Pancreas (tissue), 10 donors: ENCODE results near the gene SLC35F2. TPM values are rescaled to one million over a fixed set of nuclear protein-coding genes. Genes with fewer than 3 reads are reported as not detected.
A peak's percentile ranks its signal among the peaks of the same experiment; 100 is the strongest.

ENCODE experiments used
- ATAC-seq, 4 donors: fragments of 200-7000 bp; cut with Tn5 transposase; one replicate each; pipeline versions ENCODE4 v1.8.0 to v1.9.1; 2020; ENCODE audit warnings: mild to moderate bottlenecking in 4 of 4, moderate library complexity in 4 of 4
- DNase-seq, 6 donors: peaks; one replicate each; pipeline ENCODE4 v3.0.0-alpha.2; 2020
- FAIRE-seq: peaks from 2 replicates; lab custom pipeline; 2012; peaks lifted over from hg19 to GRCh38; lab: Jason Lieb, UNC
- H3K27ac ChIP-seq, 4 donors: fragments of 200-600 bp; sonication (generic); 1 replicate in 3 of 4; 2 replicates in 1 of 4; pipeline versions ENCODE4 v1.5.0 to v1.8.0; 2020
- H3K27me3 ChIP-seq, 4 donors: fragments of 200-600 bp; one replicate each; pipeline ENCODE4 v1.8.0; 2021
- H3K36me3 ChIP-seq, 3 donors: fragments of 200-600 bp; sonication (generic) in 1 of 3; one replicate each; pipeline versions ENCODE4 v1.5.0 to v1.8.0; 2020 to 2021
- H3K4me1 ChIP-seq, 3 donors: fragments of 200-600 bp; one replicate each; pipeline ENCODE4 v1.8.0; 2021
- H3K4me3 ChIP-seq, 4 donors: fragments of 200-600 bp; sonication (generic) in 2 of 4; one replicate each; pipeline versions ENCODE4 v1.5.0 to v1.8.0; 2020 to 2021
- H3K9me3 ChIP-seq, 4 donors: fragments of 200-600 bp; one replicate each; pipeline ENCODE4 v1.8.0; 2021
- CTCF ChIP-seq, 4 donors: fragments of 200-600 bp; sonication (generic) in 3 of 4; IDR thresholded peaks; one replicate each; pipeline versions ENCODE4 v1.5.0 to v1.8.0; 2021; ENCODE audit warnings: antibody characterized with exemption in 4 of 4
- WGBS, 2 donors: extraction: QIAGEN DNeasy Blood & Tissue Kit; methylation state at CpG; one replicate each; pipeline ENCODE4 v1.1.7; 2013; 5-methylcytosine and 5-hydroxymethylcytosine counted together
- intact Hi-C, 3 donors: fragments of 100-400 bp; cut with DNase I; formaldehyde crosslinking; loops; one replicate each; pipeline versions ENCODE4 v1.11.1 to v1.14.2; 2022
- polyA plus RNA-seq, 2 donors: library from polyadenylated mRNA; stranded (reverse); fragments of 200-250 nt; gene quantifications; one replicate each; pipeline ENCODE4 v1.2.3, GENCODE V29; 2013
- total RNA-seq, 6 donors: library from RNA; stranded (reverse); fragmentation: NEBNext Ultra II Directional in 4 of 6; extraction: Animal tissue kit (Norgen Biotek cat#: 25700) in 4 of 6; gene quantifications; one replicate each; pipeline versions ENCODE4 v1.2.1 to v1.2.4, GENCODE V29; 2021 to 2023
- donor health status: healthy with polysubstance abuse.
- donor health status: DM: no; HTN: no; CAD: no; lungs with moderate emphysema.
- donor health status: DM: no; HTN: no; CAD: no.
- donor health status: control.
- donor health status: control.
- donor health status: Bipolar disorder and iron deficiency.
- donor health status: DM: yes; HTN: yes; CAD: no.
- donor health status: DM: no; HTN: no; CAD: no.
- donor health status: DM: no; HTN: no; CAD: no.
- donor health status: DM: yes; HTN: yes; CAD: no.

The SLC35F2 gene
- total and polyA plus RNA-seq, 8 donors: 2.8 to 6.7 (median 5.0) TPM

GRCh38 chr11:107857550-107858216 is 904 bp downstream of the SLC35F2 start:
- no peaks in the 10 kb centered on the region for H3K4me1 ChIP-seq
- FAIRE-seq (no peak), ATAC-seq (peak in 1 of 4 donors; percentile 1), DNase-seq (no peak)
- H3K27me3 ChIP-seq: no peaks in the 10 kb centered on the region
- WGBS, 2 donors: 38 to 41% methylated on average over 16 of the region's 16 CpGs
- peak overlapping the region in 3 of 4 donors; percentile 58 to 82 (median 69) for H3K27ac ChIP-seq
- peak overlapping the region; percentile 68 to 84 (median 80) for H3K4me3 ChIP-seq
- no peak for TF ChIP-seq CTCF (IDR thresholded peaks at IDR 0.05)
- intact Hi-C loops: no loop called here
- no peaks in the 10 kb centered on the region for H3K9me3 ChIP-seq
- no peaks in the 10 kb centered on the region for H3K36me3 ChIP-seq

GRCh38 chr11:107856981-107857517 is 1.5 kb downstream of the SLC35F2 start:
- ATAC-seq (no peak), DNase-seq (no peak), FAIRE-seq (no peak)
- TF ChIP-seq CTCF (IDR thresholded peaks at IDR 0.05): no peak
- intact Hi-C loops: no loop called here
- Histone ChIP-seq H3K9me3 (no peaks in the 10 kb centered on the region), H3K4me1 (no peaks in the 10 kb centered on the region), H3K27me3 (no peaks in the 10 kb centered on the region), H3K4me3 (no peak overlapping the region), H3K27ac (no peak overlapping the region), H3K36me3 (no peaks in the 10 kb centered on the region)
- 66 to 74% methylated on average over 7 of the region's 7 CpGs for WGBS, 2 donors

- H3K4me1 ChIP-seq: no peaks in the 10 kb centered on the region
- H3K36me3 ChIP-seq: no peaks in the 10 kb centered on the region
- no peaks in the 10 kb centered on the region for H3K9me3 ChIP-seq
- no peak overlapping the region for H3K27ac ChIP-seq
- ATAC-seq: no peak
- FAIRE-seq: no peak
- TF ChIP-seq CTCF (IDR thresholded peaks at IDR 0.05): no peak
- intact Hi-C loops: no loop called here
- DNase-seq: no peak
- no peak overlapping the region for H3K4me3 ChIP-seq
- WGBS, 2 donors: 76 to 81% methylated on average over 10 of the region's 10 CpGs
- no peaks in the 10 kb centered on the region for H3K27me3 ChIP-seq
These were observed 2.2 kb downstream of the SLC35F2 start for GRCh38 chr11:107856180-107856980.

GRCh38 chr11:107853070-107853469 is 5.5 kb downstream of the SLC35F2 start:
- intact Hi-C loops: no loop called here

More at GRCh38 chr11:107853070-107853469, 5.5 kb downstream of the SLC35F2 start:
- Histone ChIP-seq H3K27me3 (no peaks in the 10 kb centered on the region), H3K9me3 (no peaks in the 10 kb centered on the region), H3K4me1 (no peaks in the 10 kb centered on the region), H3K27ac (no peak overlapping the region), H3K4me3 (no peak overlapping the region), H3K36me3 (no peaks in the 10 kb centered on the region)
- DNase-seq (no peak), ATAC-seq (no peak), FAIRE-seq (no peak)
- 94 to 95% methylated on average over 6 of the region's 6 CpGs for WGBS, 2 donors
- TF ChIP-seq CTCF (IDR thresholded peaks at IDR 0.05): no peak
